Forelimb muscle (tissue), 1 donor: ENCODE data around the gene PLD4. TPM values are rescaled to one million over a fixed set of nuclear protein-coding genes. Genes with fewer than 3 reads are reported as not detected.
"Not testable (repeated sequence)": the region's sequence is repeated elsewhere in the genome, so short reads cannot be mapped to it uniquely, and the experiment has no call there.

Source experiments
- DNase-seq: peaks from one replicate; pipeline ENCODE4 v3.0.0-alpha.2; 2013; ENCODE audit warnings: low read depth
- polyA plus RNA-seq: library from polyadenylated mRNA; unstranded; fragments of 120-200 nt; gene quantifications from one replicate; pipeline ENCODE4 v1.2.1, GENCODE V29; 2013; ENCODE audit not compliant: insufficient read length

PLD4 gene
- polyA plus RNA-seq, 1 donor: 5.7 TPM

GRCh38 chr14:104899781-104900180 lies 24.9 kb upstream of the PLD4 start:
- DNase-seq: no peak

- DNase-seq: no peak
Observed at GRCh38 chr14:104900639-104901512, 23.8 kb upstream of the PLD4 start.

GRCh38 chr14:104903990-104904389 lies 20.7 kb upstream of the PLD4 start:
- DNase-seq: no peak

- DNase-seq: not testable (repeated sequence)
Observed at GRCh38 chr14:104904650-104905578, 19.8 kb upstream of the PLD4 start.

- not testable (repeated sequence) for DNase-seq
Observed at GRCh38 chr14:104905579-104905933, 19.1 kb upstream of the PLD4 start.

GRCh38 chr14:104908303-104908702 lies 16.4 kb upstream of the PLD4 start:
- no peak for DNase-seq

- no peak for DNase-seq
Observed at GRCh38 chr14:104912053-104912452, 12.6 kb upstream of the PLD4 start.

- no peak for DNase-seq
Observed at GRCh38 chr14:104913435-104913834, 11.2 kb upstream of the PLD4 start.

- no peak for DNase-seq
Observed at GRCh38 chr14:104917116-104917515, 7.6 kb upstream of the PLD4 start.

GRCh38 chr14:104917993-104918392 lies 6.7 kb upstream of the PLD4 start:
- DNase-seq: no peak

GRCh38 chr14:104919152-104919992 lies 5.3 kb upstream of the PLD4 start:
- DNase-seq: not testable (repeated sequence)

- DNase-seq: no peak
Observed at GRCh38 chr14:104919993-104920315, 4.7 kb upstream of the PLD4 start.

- DNase-seq: no peak
Observed at GRCh38 chr14:104923640-104924420, 849 bp upstream of the PLD4 start.

- DNase-seq: no peak
Observed at GRCh38 chr14:104925214-104925854, 655 bp downstream of the PLD4 start.

- DNase-seq: no peak
Observed at GRCh38 chr14:104925855-104926609, 1.4 kb downstream of the PLD4 start.

GRCh38 chr14:104926619-104927431 lies 2.1 kb downstream of the PLD4 start:
- DNase-seq: no peak

- DNase-seq: no peak
Observed at GRCh38 chr14:104927432-104927816, 2.7 kb downstream of the PLD4 start.

GRCh38 chr14:104927901-104928300 lies 3.2 kb downstream of the PLD4 start:
- no peak for DNase-seq
